Erythroblast (primary cell): ENCODE results near the gene ARHGEF28.

Source experiments
- GATA1 ChIP-seq: IDR thresholded peaks from 2 replicates; pipeline ENCODE4 v1.6.1; 2011; ENCODE audit warnings: low read depth, mild to moderate bottlenecking, control low read depth, low read length, moderate library complexity
- POLR2A ChIP-seq: IDR thresholded peaks from 2 replicates; pipeline ENCODE4 v1.6.1; 2011; ENCODE audit warnings: mild to moderate bottlenecking, low read length

DNA sequence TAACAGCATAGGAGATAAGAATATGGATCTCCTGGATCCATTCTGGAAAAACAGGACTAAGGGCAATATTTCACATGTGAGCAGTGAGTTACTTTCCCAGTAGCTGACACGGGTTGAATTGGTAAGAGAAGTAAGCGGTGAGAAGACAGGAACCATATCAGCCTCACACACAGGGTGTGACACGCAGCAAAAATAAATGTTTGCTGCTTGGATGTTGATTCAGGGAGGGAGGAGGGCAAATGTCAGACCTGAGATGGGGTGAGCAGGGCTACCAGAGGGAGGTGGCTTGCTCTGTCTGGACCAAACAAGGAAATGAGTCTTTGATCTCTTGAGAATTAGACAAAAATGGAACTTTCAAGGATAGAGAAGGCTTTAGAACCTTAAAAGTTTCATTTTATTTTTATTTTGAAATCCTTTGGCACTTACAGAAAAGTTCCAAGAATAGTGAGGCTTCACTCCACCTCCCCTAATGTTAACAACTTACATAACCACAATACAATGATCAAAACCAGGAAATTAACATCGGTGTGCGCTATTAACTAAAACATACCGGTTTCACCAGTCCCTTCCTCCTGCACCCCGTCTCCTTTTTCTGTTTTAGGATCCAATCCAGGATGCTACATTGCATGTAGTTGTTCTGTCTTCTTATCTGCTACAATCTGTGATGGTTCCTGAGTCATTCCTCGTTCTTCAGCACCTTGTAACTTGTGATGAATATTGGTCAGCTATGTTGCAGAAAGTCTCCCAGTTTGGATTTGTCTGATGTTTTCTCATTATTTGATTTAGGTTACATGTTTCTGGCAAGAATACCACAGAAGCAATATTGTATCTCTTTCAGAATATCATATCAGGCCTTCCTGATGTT is 20.5 kb upstream of the ARHGEF28 start:
- no peak for TF ChIP-seq POLR2A
- TF ChIP-seq GATA1 = no peak
